ENCODE results near the gene SLF2. TPM values are rescaled to one million over a fixed set of nuclear protein-coding genes. Genes with fewer than 3 reads are reported as not detected.

Gene SLF2
- total RNA-seq, 1 experiment from 2014 or later: 13.6 TPM

- no peak for DNase-seq
- Histone ChIP-seq H3K4me3 (no peak overlapping the region), H3K27ac (peak overlapping the region; percentile 29; the same call in 1 of the 2 replicates), H3K4me2 (peak overlapping the region; percentile 63), H4K20me1 (ENCODE audit: insufficient read depth) (no peaks in the 10 kb centered on the region), H3K36me3 (ENCODE audit: low read depth) (no peaks in the 10 kb centered on the region), H3K9me3 (ENCODE audit: insufficient read depth, low read depth) (no peaks in the 10 kb centered on the region), H2AFZ (no peak overlapping the region), H3K79me2 (ENCODE audit: low read depth) (no peaks in the 10 kb centered on the region), H3K27me3 (ENCODE audit: insufficient read depth, low read depth) (no peaks in the 10 kb centered on the region), H3F3A (ENCODE audit: insufficient read depth, low read depth) (peaks cover 10% of the 10 kb centered on the region; the same call in 1 of the 2 replicates), H3K4me1 (replicated peaks; ENCODE audit: insufficient read depth) (peaks cover 16% of the 10 kb centered on the region), H3K9me2 (ENCODE audit: insufficient read depth) (no peaks in the 10 kb centered on the region)
- intact Hi-C loops (cut with micrococcal nuclease; ENCODE audit: unreplicated experiment): no loop called here
- ChIA-PET POLR2A (ENCODE audit: unreplicated experiment) (no interaction called here), CTCF (no interaction called here)
- TF ChIP-seq, protein P1, sequence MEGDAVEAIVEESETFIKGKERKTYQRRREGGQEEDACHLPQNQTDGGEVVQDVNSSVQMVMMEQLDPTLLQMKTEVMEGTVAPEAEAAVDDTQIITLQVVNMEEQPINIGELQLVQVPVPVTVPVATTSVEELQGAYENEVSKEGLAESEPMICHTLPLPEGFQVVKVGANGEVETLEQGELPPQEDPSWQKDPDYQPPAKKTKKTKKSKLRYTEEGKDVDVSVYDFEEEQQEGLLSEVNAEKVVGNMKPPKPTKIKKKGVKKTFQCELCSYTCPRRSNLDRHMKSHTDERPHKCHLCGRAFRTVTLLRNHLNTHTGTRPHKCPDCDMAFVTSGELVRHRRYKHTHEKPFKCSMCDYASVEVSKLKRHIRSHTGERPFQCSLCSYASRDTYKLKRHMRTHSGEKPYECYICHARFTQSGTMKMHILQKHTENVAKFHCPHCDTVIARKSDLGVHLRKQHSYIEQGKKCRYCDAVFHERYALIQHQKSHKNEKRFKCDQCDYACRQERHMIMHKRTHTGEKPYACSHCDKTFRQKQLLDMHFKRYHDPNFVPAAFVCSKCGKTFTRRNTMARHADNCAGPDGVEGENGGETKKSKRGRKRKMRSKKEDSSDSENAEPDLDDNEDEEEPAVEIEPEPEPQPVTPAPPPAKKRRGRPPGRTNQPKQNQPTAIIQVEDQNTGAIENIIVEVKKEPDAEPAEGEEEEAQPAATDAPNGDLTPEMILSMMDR (conservative IDR thresholded peaks at IDR 0.05): no peak
- no peak for TF ChIP-seq EZH2 (IDR thresholded peaks at IDR 0.05; ENCODE audit: low read depth)
- BruUV-seq (replicated peaks): no TSS peak
Measured at GRCh38 chr10:100890141-100890672, 22.6 kb upstream of the SLF2 start.

DNA sequence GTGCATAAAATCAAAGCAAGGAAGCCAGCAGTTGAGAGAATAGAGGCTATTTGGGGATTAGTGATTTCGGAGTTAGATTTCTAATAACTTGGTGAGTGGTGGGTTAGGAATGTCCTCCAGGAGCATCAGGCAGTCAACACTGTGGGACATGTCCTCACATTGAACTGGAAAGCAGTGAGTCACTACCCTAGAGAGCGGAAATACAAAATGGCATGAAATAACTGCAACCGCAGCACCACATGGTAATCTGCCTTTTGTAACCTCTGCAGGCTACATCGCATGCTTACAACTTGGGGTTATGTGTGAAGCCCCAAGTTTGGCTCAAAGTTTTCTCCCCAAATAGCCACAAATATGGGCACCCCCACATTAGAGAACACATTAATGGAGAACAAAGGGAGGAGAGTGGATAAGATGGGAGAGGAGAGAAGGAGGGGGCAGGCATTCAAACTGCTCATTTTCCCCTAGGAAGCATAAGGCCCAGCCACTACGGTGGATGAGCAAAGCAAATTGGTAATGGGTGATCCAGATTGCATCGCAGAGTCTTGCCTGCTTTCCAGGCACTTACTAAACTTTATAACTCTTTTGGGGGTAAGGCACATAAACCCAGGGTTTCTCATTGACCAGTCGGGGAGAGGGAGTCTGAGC, 22.0 kb upstream of the SLF2 start:
- intact Hi-C loops (cut with micrococcal nuclease; ENCODE audit: unreplicated experiment): no loop called here

DNA sequence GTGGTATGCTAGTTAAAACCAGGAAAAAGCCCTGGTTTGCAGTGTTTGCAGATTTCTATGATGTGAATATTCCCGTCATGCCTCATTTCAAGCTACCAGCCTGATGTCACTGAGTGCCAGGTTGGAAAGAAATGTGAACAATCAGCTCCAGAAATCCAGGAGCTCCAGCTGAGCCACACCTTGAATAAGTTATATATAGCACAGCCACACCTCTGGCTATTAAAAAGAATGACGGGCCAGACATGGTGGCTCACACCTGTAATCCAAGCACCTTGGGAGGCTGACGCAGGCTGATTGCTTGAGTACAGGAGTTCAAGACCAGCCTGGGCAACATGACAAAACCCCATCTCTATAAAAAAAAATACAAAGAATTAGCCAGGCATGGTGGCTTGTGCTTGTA, 18.7 kb upstream of the SLF2 start:
- no peak overlapping the region for H3K4me2 ChIP-seq
- H3K9me3 ChIP-seq (ENCODE audit: insufficient read depth, low read depth): no peaks in the 10 kb centered on the region
- no peak overlapping the region for H2AFZ ChIP-seq
- H3K27me3 ChIP-seq (ENCODE audit: insufficient read depth, low read depth): no peaks in the 10 kb centered on the region
- CTCF ChIA-PET: no interaction called here
- no peak overlapping the region for H3K27ac ChIP-seq
- peaks cover 16% of the 10 kb centered on the region for H3K4me1 ChIP-seq (replicated peaks; ENCODE audit: insufficient read depth)
- intact Hi-C loops (cut with micrococcal nuclease; ENCODE audit: unreplicated experiment): no loop called here
- BruUV-seq (replicated peaks): no TSS peak
- H3K36me3 ChIP-seq (ENCODE audit: low read depth): no peaks in the 10 kb centered on the region
- H4K20me1 ChIP-seq (ENCODE audit: insufficient read depth): no peaks in the 10 kb centered on the region
- H3F3A ChIP-seq (ENCODE audit: insufficient read depth, low read depth): peaks cover 10% of the 10 kb centered on the region; the same call in 1 of the 2 replicates
- POLR2A ChIA-PET (ENCODE audit: unreplicated experiment): no interaction called here
- H3K9me2 ChIP-seq (ENCODE audit: insufficient read depth): no peaks in the 10 kb centered on the region
- H3K4me3 ChIP-seq: no peak overlapping the region
- peak in 1 of 2 experiments; percentile 48 for DNase-seq
- TF ChIP-seq, protein P1 (conservative IDR thresholded peaks at IDR 0.05): no peak
- TF ChIP-seq EZH2 (IDR thresholded peaks at IDR 0.05; ENCODE audit: low read depth): no peak
- H3K79me2 ChIP-seq (ENCODE audit: low read depth): no peaks in the 10 kb centered on the region

More for the DNA sequence above, 22.0 kb upstream of the SLF2 start:
- peak overlapping the region; percentile 29; the same call in 1 of the 2 replicates for H3K27ac ChIP-seq
- peak overlapping the region; percentile 63 for H3K4me2 ChIP-seq
- H3K4me1 ChIP-seq (replicated peaks; ENCODE audit: insufficient read depth): peaks cover 16% of the 10 kb centered on the region
- no peaks in the 10 kb centered on the region for H3K79me2 ChIP-seq (ENCODE audit: low read depth)
- no peak overlapping the region for H3K4me3 ChIP-seq
- peak; percentile 34 to 89 for DNase-seq
- TF ChIP-seq, protein P1 (conservative IDR thresholded peaks at IDR 0.05): no peak
- TF ChIP-seq EZH2 (IDR thresholded peaks at IDR 0.05; ENCODE audit: low read depth): no peak
- peaks cover 10% of the 10 kb centered on the region; the same call in 1 of the 2 replicates for H3F3A ChIP-seq (ENCODE audit: insufficient read depth, low read depth)
- CTCF ChIA-PET: no interaction called here
- no peaks in the 10 kb centered on the region for H4K20me1 ChIP-seq (ENCODE audit: insufficient read depth)
- H3K27me3 ChIP-seq (ENCODE audit: insufficient read depth, low read depth): no peaks in the 10 kb centered on the region
- H3K9me2 ChIP-seq (ENCODE audit: insufficient read depth): no peaks in the 10 kb centered on the region
- POLR2A ChIA-PET (ENCODE audit: unreplicated experiment): no interaction called here
- H3K9me3 ChIP-seq (ENCODE audit: insufficient read depth, low read depth): no peaks in the 10 kb centered on the region
- BruUV-seq (replicated peaks): no TSS peak
- no peaks in the 10 kb centered on the region for H3K36me3 ChIP-seq (ENCODE audit: low read depth)
- no peak overlapping the region for H2AFZ ChIP-seq

Measured in PC-9 (cell line).